B cell (primary cell): ENCODE data around the gene SKOR1. TPM values are rescaled to one million over a fixed set of nuclear protein-coding genes. Genes with fewer than 3 reads are reported as not detected.

Source experiments
- ATAC-seq: fragments of 200-7000 bp; cut with Tn5 transposase; one replicate; pipeline ENCODE4 v1.10.0; 2021; ENCODE audit warnings: low read depth, mild to moderate bottlenecking, moderate number of reproducible peaks, moderate library complexity
- CTCF ChIA-PET: fragments of 350-600 bp; sonication (Branson Sonifier 250); formaldehyde crosslinking; loops from one replicate; lab custom pipeline; 2021; ENCODE audit warnings: antibody characterized with exemption, inconsistent platforms; lab: Charles Lee
- POLR2A ChIA-PET: fragments of 350-600 bp; sonication (Branson Sonifier 250); formaldehyde crosslinking; loops from one replicate; lab custom pipeline; 2021; ENCODE audit warnings: antibody characterized with exemption; lab: Charles Lee
- DNase-seq: peaks from one replicate; pipeline ENCODE4 v3.0.0; 2013
- H2AFZ ChIP-seq: 2 replicates; pipeline ENCODE4 v1.6.1; 2012; ENCODE audit warnings: mild to moderate bottlenecking, low read depth, low read length; ENCODE audit not compliant: insufficient read depth, poor library complexity, severe bottlenecking
- H3K27ac ChIP-seq, 2 donors: 1 replicate in 1 of 2; 2 replicates in 1 of 2; pipeline ENCODE4 v1.5.1; 2012 to 2013; ENCODE audit warnings: low read length in 2 of 2, mild to moderate bottlenecking in 2 of 2, moderate library complexity in 1 of 2
- H3K27me3 ChIP-seq, 4 experiments: fragments of 200-600 bp in 1 of 4; sonication (generic) in 1 of 4; replicated peaks in 1 of 4; 1 replicate in 2 of 4; 2 replicates in 2 of 4; pipeline versions ENCODE4 v1.6.1 to v1.7.0; 2013 to 2016; ENCODE audit warnings: low read length in 3 of 4, mild to moderate bottlenecking in 2 of 4, mixed read lengths in 1 of 4, moderate library complexity in 1 of 4; ENCODE audit not compliant: insufficient read depth in 4 of 4, control insufficient read depth in 3 of 4; ENCODE audit errors: control extremely low read depth in 1 of 4
- H3K36me3 ChIP-seq, 2 experiments: replicated peaks in 1 of 2; 1 replicate in 1 of 2; 2 replicates in 1 of 2; pipeline versions ENCODE4 v1.6.1 to v1.7.1; 2013; ENCODE audit warnings: low read length in 1 of 2; ENCODE audit not compliant: insufficient read depth in 2 of 2, control insufficient read depth in 1 of 2; ENCODE audit errors: control extremely low read depth in 1 of 2, extremely low read depth in 1 of 2
- H3K4me1 ChIP-seq, 2 donors: fragments of 200-600 bp in 1 of 2; sonication (generic) in 1 of 2; 1 replicate in 1 of 2; 2 replicates in 1 of 2; pipeline versions ENCODE4 v1.5.1 to v1.6.1; 2013 to 2017; ENCODE audit warnings: low read length in 2 of 2; ENCODE audit not compliant: control insufficient read depth in 2 of 2, insufficient read depth in 2 of 2
- H3K4me2 ChIP-seq: replicated peaks from 2 replicates; pipeline ENCODE3; 2012; ENCODE audit warnings: mild to moderate bottlenecking, low read depth, low read length; ENCODE audit not compliant: poor library complexity, severe bottlenecking
- H3K4me3 ChIP-seq, 5 experiments: fragments of 200-600 bp in 1 of 5; sonication (generic) in 1 of 5; 1 replicate in 3 of 5; 2 replicates in 2 of 5; pipeline versions ENCODE4 v1.5.1 to v1.7.0; 2011 to 2016; ENCODE audit warnings: low read length in 4 of 5, mild to moderate bottlenecking in 4 of 5, low read depth in 2 of 5, control low read depth in 1 of 5, moderate library complexity in 1 of 5; ENCODE audit not compliant: insufficient read depth in 1 of 5; ENCODE audit errors: control extremely low read depth in 1 of 5, extremely low read depth in 1 of 5
- H3K79me2 ChIP-seq: fragments of 200-600 bp; sonication (generic); one replicate; pipeline ENCODE4 v1.6.0; 2016; ENCODE audit warnings: low read length; ENCODE audit not compliant: control insufficient read depth, insufficient read depth
- H3K9ac ChIP-seq: fragments of 200-600 bp; sonication (generic); 2 replicates; pipeline ENCODE4 v1.6.1; 2017; ENCODE audit warnings: mild to moderate bottlenecking, low read length, moderate library complexity
- H3K9me3 ChIP-seq, 3 donors: one replicate each; pipeline versions ENCODE4 v1.6.1 to v1.7.1; 2013; ENCODE audit warnings: low read length in 2 of 3; ENCODE audit not compliant: control insufficient read depth in 2 of 3, insufficient read depth in 1 of 3; ENCODE audit errors: control extremely low read depth in 1 of 3
- H4K20me1 ChIP-seq: 2 replicates; pipeline ENCODE4 v1.6.0; 2012; ENCODE audit warnings: mild to moderate bottlenecking, low read length; ENCODE audit not compliant: insufficient read depth, control insufficient read depth, poor library complexity, severe bottlenecking
- H3K27ac Mint-ChIP-seq: one replicate; pipeline ENCODE4 v1.8.0; 2021; ENCODE audit warnings: mixed read lengths
- H3K27me3 Mint-ChIP-seq: one replicate; pipeline ENCODE4 v1.8.0; 2021; ENCODE audit warnings: mixed read lengths
- H3K4me1 Mint-ChIP-seq: one replicate; pipeline ENCODE4 v1.8.0; 2021; ENCODE audit warnings: mixed read lengths
- H3K4me3 Mint-ChIP-seq: one replicate; pipeline ENCODE4 v1.8.0; 2021; ENCODE audit warnings: mixed read lengths
- H3K9me3 Mint-ChIP-seq: one replicate; pipeline ENCODE4 v1.8.0; 2022; ENCODE audit warnings: mixed read lengths; ENCODE audit not compliant: insufficient read depth
- EZH2 ChIP-seq: IDR thresholded peaks from 2 replicates; pipeline ENCODE4 v1.6.1; 2012; ENCODE audit warnings: borderline replicate concordance, low read depth, mild to moderate bottlenecking, moderate library complexity, low read length; ENCODE audit not compliant: insufficient read depth, poor library complexity, severe bottlenecking
- WGBS: methylation state at CpG from one replicate; pipeline ENCODE4 v1.1.5; 2013; ENCODE audit warnings: missing lambda C conversion rate; ENCODE audit not compliant: insufficient coverage; 5-methylcytosine and 5-hydroxymethylcytosine counted together
- intact Hi-C: fragments of 100-400 bp; cut with micrococcal nuclease; formaldehyde crosslinking; loops from one replicate; pipeline ENCODE4 v1.10.0; 2022
- polyA plus RNA-seq: library from polyadenylated mRNA; depleted of rRNA; stranded (reverse); fragments of >200 nt; gene quantifications from 2 replicates; pipeline ENCODE4 v1.2.3, GENCODE V29; 2012
- total RNA-seq, 2 donors: library from RNA; stranded (reverse); fragments of 120-200 nt in 1 of 2; gene quantifications; 1 replicate in 1 of 2; 2 replicates in 1 of 2; pipeline versions ENCODE4 v1.2.3 to v1.2.4, GENCODE V29; 2013 to 2022
- TF ChIP-seq, protein P1 (sequence below): fragments of 200-600 bp; IDR thresholded peaks from one replicate; pipeline ENCODE4 v1.8.0; 2022; ENCODE audit warnings: antibody characterized with exemption, mild to moderate bottlenecking

SKOR1 gene
- total and polyA plus RNA-seq, 2 donors (not counting 1 experiment from before 2014, with no cell fraction given), result 0.37 to 0.67 TPM

DNA sequence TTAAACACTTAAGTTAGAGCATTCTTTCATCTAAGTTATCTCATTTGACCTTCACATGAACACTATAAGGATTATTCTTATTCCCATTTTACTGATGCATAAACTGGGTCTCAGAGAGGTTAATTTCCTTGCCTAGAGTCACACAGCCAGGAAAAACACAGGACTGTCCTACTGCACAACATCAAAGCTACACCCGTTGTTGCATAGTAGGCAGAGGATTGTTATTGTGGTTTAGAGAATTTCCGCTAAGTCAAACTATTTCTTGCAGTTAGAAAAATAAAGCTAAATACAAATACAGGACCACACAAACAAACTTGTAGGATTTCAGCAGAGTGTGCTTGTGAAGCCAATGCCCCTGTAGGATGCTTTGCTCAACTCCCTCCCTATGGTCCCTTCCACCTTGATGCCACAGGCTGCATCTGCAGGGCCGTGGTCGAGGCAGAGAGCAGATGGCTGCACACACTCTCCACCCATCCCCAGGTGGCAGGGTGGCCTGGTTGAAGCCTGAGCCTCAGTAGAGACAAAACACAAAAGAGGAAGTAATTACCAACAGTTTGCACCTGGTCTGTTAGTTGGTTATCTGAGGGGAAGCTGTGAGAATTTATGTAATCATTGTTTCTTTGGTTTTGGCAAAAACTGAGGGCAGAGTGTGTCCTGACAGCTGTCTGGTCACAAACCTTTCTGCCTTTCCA lies 41.1 kb upstream of the SKOR1 start:
- ChIA-PET POLR2A (interaction anchor here (0.5 to 3.5 kb wide), 5 partner anchors 20 to 1667 kb away, joined by 3 to 22 read pairs (median 10); partner anchors contain the start of gene SKOR1), CTCF (interaction anchor here (1.2 to 10.4 kb wide), 10 partner anchors 8 to 837 kb away, joined by 3 to 237 read pairs (median 10); partner anchors contain the start of genes MAP2K5, RNU6-1 and SKOR1)
- Histone ChIP-seq H3K4me1 (peaks cover 44 to 50% of the 10 kb centered on the region in 2 donors), H3K27ac (peak overlapping the region; percentile 75 to 85), H2AFZ (no peak overlapping the region), H3K9me3 (peaks cover 0 to 9% (median 0%) of the 10 kb centered on the region in 3 donors), H4K20me1 (no peaks in the 10 kb centered on the region), H3K4me2 (peak overlapping the region; percentile 54), H3K79me2 (no peaks in the 10 kb centered on the region), H3K4me3 (peak overlapping the region in 1 of 5 experiments; percentile 11), H3K27me3 (no peaks in the 10 kb centered on the region), H3K36me3 (no peaks in the 10 kb centered on the region), H3K9ac (no peak overlapping the region)
- ATAC-seq (peak; percentile 86), DNase-seq (peak; percentile 90)
- intact Hi-C loops, result loop anchor here (1.0 to 10.0 kb wide), 4 partner anchors 242 to 699 kb away; partner anchors contain the start of genes C15orf61, FEM1B and MAP2K5
- Mint-ChIP-seq H3K27me3 (no peaks in the 10 kb centered on the region), H3K9me3 (no peaks in the 10 kb centered on the region), H3K4me1 (peaks cover 59% of the 10 kb centered on the region), H3K27ac (peak overlapping the region; percentile 91), H3K4me3 (peak overlapping the region; percentile 66)
- WGBS, result 0% methylated on average over 2 of the region's 4 CpGs
- TF ChIP-seq EZH2, result no peak
- TF ChIP-seq, protein P1, sequence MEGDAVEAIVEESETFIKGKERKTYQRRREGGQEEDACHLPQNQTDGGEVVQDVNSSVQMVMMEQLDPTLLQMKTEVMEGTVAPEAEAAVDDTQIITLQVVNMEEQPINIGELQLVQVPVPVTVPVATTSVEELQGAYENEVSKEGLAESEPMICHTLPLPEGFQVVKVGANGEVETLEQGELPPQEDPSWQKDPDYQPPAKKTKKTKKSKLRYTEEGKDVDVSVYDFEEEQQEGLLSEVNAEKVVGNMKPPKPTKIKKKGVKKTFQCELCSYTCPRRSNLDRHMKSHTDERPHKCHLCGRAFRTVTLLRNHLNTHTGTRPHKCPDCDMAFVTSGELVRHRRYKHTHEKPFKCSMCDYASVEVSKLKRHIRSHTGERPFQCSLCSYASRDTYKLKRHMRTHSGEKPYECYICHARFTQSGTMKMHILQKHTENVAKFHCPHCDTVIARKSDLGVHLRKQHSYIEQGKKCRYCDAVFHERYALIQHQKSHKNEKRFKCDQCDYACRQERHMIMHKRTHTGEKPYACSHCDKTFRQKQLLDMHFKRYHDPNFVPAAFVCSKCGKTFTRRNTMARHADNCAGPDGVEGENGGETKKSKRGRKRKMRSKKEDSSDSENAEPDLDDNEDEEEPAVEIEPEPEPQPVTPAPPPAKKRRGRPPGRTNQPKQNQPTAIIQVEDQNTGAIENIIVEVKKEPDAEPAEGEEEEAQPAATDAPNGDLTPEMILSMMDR, result no peak
